BLaER1 treated with 17β-estradiol and CSF1 and Interleukin-3, amounts not matched to agents 10 nM and 100 nM (cell line): ENCODE measurements around the gene CSDE1.

Experiments
- H3K27ac ChIP-seq, 11 experiments: shearing (Covaris generic); formaldehyde crosslinking; 2 replicates each; pipeline ENCODE4 v1.8.1; 2022
- H3K27me3 ChIP-seq, 11 experiments: shearing (Covaris generic); formaldehyde crosslinking; 2 replicates each; pipeline ENCODE4 v1.8.1; 2022
- H3K36me3 ChIP-seq, 11 experiments: shearing (Covaris generic); formaldehyde crosslinking; 2 replicates each; pipeline ENCODE4 v1.8.1; 2022
- H3K4me1 ChIP-seq, 10 experiments: shearing (Covaris generic); formaldehyde crosslinking; 2 replicates each; pipeline ENCODE4 v1.8.1; 2022
- H3K4me2 ChIP-seq, 11 experiments: shearing (Covaris generic); formaldehyde crosslinking; 2 replicates each; pipeline ENCODE4 v1.8.1; 2022
- H3K4me3 ChIP-seq, 10 experiments: shearing (Covaris generic); formaldehyde crosslinking; 2 replicates each; pipeline ENCODE4 v1.8.1; 2022
- H3K9ac ChIP-seq, 11 experiments: shearing (Covaris generic); formaldehyde crosslinking; 2 replicates each; pipeline ENCODE4 v1.8.1; 2022
- H3K9me3 ChIP-seq, 11 experiments: shearing (Covaris generic); formaldehyde crosslinking; replicated peaks in 1 of 11; 2 replicates each; pipeline ENCODE4 v1.8.1; 2022
- H4K20me1 ChIP-seq, 11 experiments: shearing (Covaris generic); formaldehyde crosslinking; 2 replicates each; pipeline ENCODE4 v1.8.1; 2022
- Cebpa-rat ChIP-seq, 11 experiments: shearing (Covaris generic); IDR thresholded peaks; 2 replicates each; pipeline ENCODE4 v1.8.1; 2022

Gene CSDE1

DNA sequence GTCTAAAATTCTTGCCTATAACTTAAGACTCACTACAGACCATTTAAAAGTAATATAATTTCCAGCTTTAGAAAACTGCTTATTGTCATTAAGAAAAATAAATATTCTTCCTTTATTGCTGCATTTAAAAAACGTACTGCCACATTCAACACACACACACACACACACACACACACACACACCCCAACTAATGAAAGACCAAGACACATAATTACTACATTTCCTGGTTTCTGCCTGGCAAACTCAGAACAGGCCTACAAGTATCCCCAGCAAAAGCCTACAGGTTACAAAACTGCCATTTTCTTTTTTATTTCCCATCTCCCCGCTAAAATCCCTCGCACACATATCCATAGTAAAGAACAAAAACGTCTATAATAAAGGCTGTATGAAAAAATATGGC is 89.4 kb downstream of the CSDE1 start:
- H3K36me3 ChIP-seq, result no peaks in the 10 kb centered on the region
- H3K27me3 ChIP-seq, result peaks cover 2 to 16% (median 11%) of the 10 kb centered on the region in 11 experiments; a peak in 18 of 22 replicates
- H3K4me3 ChIP-seq, result no peak overlapping the region

DNA sequence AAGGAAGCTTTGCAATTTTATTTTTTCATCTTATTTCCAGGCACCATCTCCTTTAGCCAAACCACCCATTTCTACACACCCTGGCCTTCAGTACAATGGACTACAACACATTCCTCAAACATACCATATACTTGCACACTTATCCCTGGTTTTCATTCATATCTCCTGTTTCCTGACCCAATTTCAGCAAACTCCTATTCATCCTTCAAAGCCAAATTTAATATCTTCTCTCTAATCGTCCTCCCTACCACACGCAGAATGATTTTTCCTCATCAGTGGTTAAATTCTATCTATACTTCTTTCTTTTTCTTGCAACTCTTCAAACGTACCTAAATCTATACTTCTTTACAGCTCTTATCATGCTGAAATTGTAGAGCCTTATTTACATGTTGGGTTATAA is 90.8 kb downstream of the CSDE1 start:
- no peak overlapping the region for H3K4me2 ChIP-seq
- H3K27me3 ChIP-seq, result peaks cover 2 to 16% (median 11%) of the 10 kb centered on the region in 11 experiments; a peak in 18 of 22 replicates
- H3K27ac ChIP-seq, result no peak overlapping the region
- no peak overlapping the region for H3K4me3 ChIP-seq
- H3K9ac ChIP-seq, result no peak overlapping the region
- H3K36me3 ChIP-seq, result no peaks in the 10 kb centered on the region
- H3K4me1 ChIP-seq, result peaks cover 4 to 13% (median 9%) of the 10 kb centered on the region in 10 experiments; a peak in 12 of 20 replicates
- no peaks in the 10 kb centered on the region for H4K20me1 ChIP-seq
- no peak for TF ChIP-seq Cebpa-rat (IDR thresholded peaks at IDR 0.05)
- H3K9me3 ChIP-seq, result no peaks in the 10 kb centered on the region

More for the DNA sequence above, 89.4 kb downstream of the CSDE1 start:
- no peak for TF ChIP-seq Cebpa-rat (IDR thresholded peaks at IDR 0.05)
- Histone ChIP-seq H3K9ac (no peak overlapping the region), H3K27ac (no peak overlapping the region), H3K9me3 (no peaks in the 10 kb centered on the region), H3K4me1 (peaks cover 4 to 13% (median 9%) of the 10 kb centered on the region in 10 experiments; a peak in 12 of 20 replicates), H4K20me1 (no peaks in the 10 kb centered on the region), H3K4me2 (no peak overlapping the region)
